ENCODE results near the gene ZC3H8.

GRCh38 chr2:112295407-112296078 lies 40.7 kb upstream of the ZC3H8 start:
- TF ChIP-seq CTCF (IDR thresholded peaks at IDR 0.05) (no peak), CBX2 (IDR thresholded peaks at IDR 0.05; ENCODE audit: borderline replicate concordance, low read depth) (no peak), CHD2 (IDR thresholded peaks at IDR 0.05; ENCODE audit: low read length, partially characterized antibody) (no peak), POLR2A (IDR thresholded peaks at IDR 0.05; ENCODE audit: low read length) (no peak), MAX (IDR thresholded peaks at IDR 0.05) (no peak), EP300 (IDR thresholded peaks at IDR 0.05) (no peak), POLR2AphosphoS2 (conservative IDR thresholded peaks at IDR 0.05; ENCODE audit: low read length) (no peak), ZC3H11A (IDR thresholded peaks at IDR 0.05) (no peak)

Data from A549 (cell line).